Measurements from ENCODE around the gene HSPB8. TPM values are rescaled to one million over a fixed set of nuclear protein-coding genes. Genes with fewer than 3 reads are reported as not detected.

The HSPB8 gene
- total RNA-seq, 2 donors from 2014 or later, result 67.0 to 96.9 TPM

- H3K9me3 ChIP-seq, result no peaks in the 10 kb centered on the region
- TF ChIP-seq CTCF (IDR thresholded peaks at IDR 0.05), result no peak
- TF ChIP-seq POLR2A (IDR thresholded peaks at IDR 0.05), result no peak
- no peak for TF ChIP-seq POLR2AphosphoS5 (IDR thresholded peaks at IDR 0.05)
- H3K27ac ChIP-seq, result no peak overlapping the region
- DNase-seq (ENCODE audit: low spot score), result no peak
- H3K4me1 ChIP-seq (replicated peaks), result no peaks in the 10 kb centered on the region
- intact Hi-C loops (cut with DNase I), result no loop called here
- H3K36me3 ChIP-seq, result no peaks in the 10 kb centered on the region
- H3K4me3 ChIP-seq, result no peak overlapping the region
- 77% methylated on average over 4 of the region's 4 CpGs for WGBS
- H3K27me3 ChIP-seq (replicated peaks; ENCODE audit: insufficient read depth), result no peaks in the 10 kb centered on the region
These were observed 41.8 kb upstream of the HSPB8 start for GRCh38 chr12:119136811-119137410.

GRCh38 chr12:119139448-119139847 is 39.3 kb upstream of the HSPB8 start:
- intact Hi-C loops (cut with DNase I), result no loop called here
- 83% methylated on average over 2 of the region's 2 CpGs for WGBS
- no peak overlapping the region for H3K4me3 ChIP-seq
- H3K36me3 ChIP-seq, result no peaks in the 10 kb centered on the region
- TF ChIP-seq POLR2AphosphoS5 (IDR thresholded peaks at IDR 0.05) (no peak), CTCF (IDR thresholded peaks at IDR 0.05) (no peak), POLR2A (IDR thresholded peaks at IDR 0.05) (no peak)
- H3K4me1 ChIP-seq (replicated peaks), result no peaks in the 10 kb centered on the region
- DNase-seq (ENCODE audit: low spot score), result no peak
- no peak overlapping the region for H3K27ac ChIP-seq
- no peaks in the 10 kb centered on the region for H3K9me3 ChIP-seq
- H3K27me3 ChIP-seq (replicated peaks; ENCODE audit: insufficient read depth), result no peaks in the 10 kb centered on the region

GRCh38 chr12:119145367-119145766 is 33.4 kb upstream of the HSPB8 start:
- no peak overlapping the region for H3K4me3 ChIP-seq
- no peak for TF ChIP-seq POLR2A (IDR thresholded peaks at IDR 0.05)
- no peak for TF ChIP-seq POLR2AphosphoS5 (IDR thresholded peaks at IDR 0.05)
- no peak for TF ChIP-seq CTCF (IDR thresholded peaks at IDR 0.05)
- no peaks in the 10 kb centered on the region for H3K36me3 ChIP-seq
- no peaks in the 10 kb centered on the region for H3K27me3 ChIP-seq (replicated peaks; ENCODE audit: insufficient read depth)
- no peaks in the 10 kb centered on the region for H3K9me3 ChIP-seq
- H3K27ac ChIP-seq, result no peak overlapping the region
- no peak for DNase-seq (ENCODE audit: low spot score)
- intact Hi-C loops (cut with DNase I), result no loop called here
- 66% methylated on average over 13 of the region's 13 CpGs for WGBS
- H3K4me1 ChIP-seq (replicated peaks), result no peaks in the 10 kb centered on the region

- H3K4me1 ChIP-seq (replicated peaks), result no peaks in the 10 kb centered on the region
- TF ChIP-seq POLR2AphosphoS5 (IDR thresholded peaks at IDR 0.05) (no peak), CTCF (IDR thresholded peaks at IDR 0.05) (no peak), POLR2A (IDR thresholded peaks at IDR 0.05) (no peak)
- no peaks in the 10 kb centered on the region for H3K36me3 ChIP-seq
- intact Hi-C loops (cut with DNase I), result no loop called here
- no peaks in the 10 kb centered on the region for H3K27me3 ChIP-seq (replicated peaks; ENCODE audit: insufficient read depth)
- H3K4me3 ChIP-seq, result no peak overlapping the region
- WGBS, result 29% methylated on average over 2 of the region's 2 CpGs
- DNase-seq (ENCODE audit: low spot score), result no peak
- no peak overlapping the region for H3K27ac ChIP-seq
- no peaks in the 10 kb centered on the region for H3K9me3 ChIP-seq
These were observed 30.8 kb upstream of the HSPB8 start for GRCh38 chr12:119147847-119148448.

GRCh38 chr12:119149270-119149669 is 29.5 kb upstream of the HSPB8 start:
- Histone ChIP-seq H3K9me3 (no peaks in the 10 kb centered on the region), H3K36me3 (no peaks in the 10 kb centered on the region), H3K4me3 (no peak overlapping the region), H3K27ac (no peak overlapping the region), H3K4me1 (replicated peaks) (no peaks in the 10 kb centered on the region), H3K27me3 (replicated peaks; ENCODE audit: insufficient read depth) (no peaks in the 10 kb centered on the region)
- intact Hi-C loops (cut with DNase I), result no loop called here
- DNase-seq (ENCODE audit: low spot score), result no peak
- WGBS, result 88% methylated on average over 7 of the region's 7 CpGs
- TF ChIP-seq POLR2A (IDR thresholded peaks at IDR 0.05), result no peak
